ENCODE data around the gene PPM1A. TPM values are rescaled to one million over a fixed set of nuclear protein-coding genes. Genes with fewer than 3 reads are reported as not detected.

The PPM1A gene
- total RNA-seq, 1 donor, result 31.0 TPM

- peak overlapping the region; percentile 77 for H3K4me3 ChIP-seq (ENCODE audit: low read depth, low read length)
- TF ChIP-seq CTCF (IDR thresholded peaks at IDR 0.05; ENCODE audit: insufficient read depth, low read length), result no peak
- peak; percentile 93 for DNase-seq (ENCODE audit: low read depth)
Measured at GRCh38 chr14:60247994-60248696, 876 bp upstream of the PPM1A start.

GRCh38 chr14:60249321-60250256 lies 568 bp downstream of the PPM1A start:
- no peak for TF ChIP-seq CTCF (IDR thresholded peaks at IDR 0.05; ENCODE audit: insufficient read depth, low read length)
- DNase-seq (ENCODE audit: low read depth), result peak; percentile 40
- H3K4me3 ChIP-seq (ENCODE audit: low read depth, low read length), result peak overlapping the region; percentile 76

DNA sequence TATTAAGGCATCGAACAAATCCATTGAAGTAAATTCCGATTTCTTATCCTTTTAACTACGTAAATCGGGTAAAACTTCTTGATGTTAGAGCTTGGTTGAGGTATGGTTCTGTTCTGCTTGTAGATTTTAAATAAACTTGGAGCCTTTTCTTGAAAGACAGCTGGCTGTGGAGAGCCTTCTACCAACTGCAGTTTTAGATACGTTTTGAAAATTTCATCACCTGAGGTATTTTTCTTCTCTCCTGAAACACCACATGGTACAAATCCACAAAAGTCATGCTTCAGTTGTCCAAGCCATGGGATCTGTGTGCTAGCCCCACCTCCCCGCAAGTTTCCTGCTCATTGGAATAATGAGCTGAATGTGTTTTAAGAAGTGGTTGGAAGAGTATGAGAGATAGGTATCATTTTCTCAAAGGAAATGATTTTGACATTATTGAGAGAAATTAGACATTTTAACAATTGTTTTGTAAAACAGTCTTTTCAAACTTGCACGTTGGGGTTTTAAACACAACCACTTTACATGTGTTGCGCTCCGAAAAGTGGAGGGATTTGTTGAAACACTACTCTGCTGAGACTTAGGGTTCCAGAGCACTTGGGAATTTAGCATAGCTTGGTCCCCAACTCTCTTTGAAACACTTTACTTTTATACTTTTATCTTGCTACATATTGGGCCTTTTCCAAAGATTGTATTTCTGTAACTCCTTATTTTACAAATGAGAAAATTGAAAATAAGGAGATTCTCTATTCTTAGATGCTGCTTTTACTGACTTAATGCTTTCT lies 1.4 kb downstream of the PPM1A start:
- TF ChIP-seq CTCF (IDR thresholded peaks at IDR 0.05; ENCODE audit: insufficient read depth, low read length), result no peak
- peak; percentile 14 for DNase-seq (ENCODE audit: low read depth)
- peak overlapping the region; percentile 76 for H3K4me3 ChIP-seq (ENCODE audit: low read depth, low read length)

DNA sequence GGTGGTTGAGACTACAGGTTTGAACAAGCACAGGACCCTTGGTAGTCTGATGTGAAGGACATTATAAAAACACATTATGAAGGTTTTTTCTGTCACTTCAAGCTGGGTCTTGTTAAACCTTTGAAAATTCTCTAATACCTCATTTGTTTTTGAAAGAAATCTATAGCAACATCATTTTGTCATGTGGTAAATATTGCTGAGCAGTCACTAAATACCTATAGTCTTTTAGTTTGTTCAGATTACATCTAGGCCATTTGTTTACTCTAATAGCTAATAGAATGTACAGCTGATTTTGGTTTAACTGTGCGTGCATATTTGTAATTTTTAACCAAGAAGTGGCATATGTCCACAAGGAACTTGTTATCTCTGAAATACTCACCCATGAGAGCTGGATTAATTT lies 2.9 kb downstream of the PPM1A start:
- no peak for TF ChIP-seq CTCF (IDR thresholded peaks at IDR 0.05; ENCODE audit: insufficient read depth, low read length)
- H3K4me3 ChIP-seq (ENCODE audit: low read depth, low read length), result peak overlapping the region; percentile 76
- DNase-seq (ENCODE audit: low read depth), result no peak

- no peak overlapping the region for H3K4me3 ChIP-seq (ENCODE audit: low read depth, low read length)
- TF ChIP-seq CTCF (IDR thresholded peaks at IDR 0.05; ENCODE audit: insufficient read depth, low read length), result no peak
- no peak for DNase-seq (ENCODE audit: low read depth)
Measured at GRCh38 chr14:60252630-60253029, 3.6 kb downstream of the PPM1A start.

GRCh38 chr14:60253649-60254048 lies 4.6 kb downstream of the PPM1A start:
- no peak for DNase-seq (ENCODE audit: low read depth)
- no peak overlapping the region for H3K4me3 ChIP-seq (ENCODE audit: low read depth, low read length)
- no peak for TF ChIP-seq CTCF (IDR thresholded peaks at IDR 0.05; ENCODE audit: insufficient read depth, low read length)
